ENCODE data around the gene YJEFN3. TPM values are rescaled to one million over a fixed set of nuclear protein-coding genes. Genes with fewer than 3 reads are reported as not detected.

YJEFN3 gene
- total RNA-seq, 1 experiment from 2014 or later, result 16.6 TPM

GRCh38 chr19:19493841-19494546 lies 34.7 kb upstream of the YJEFN3 start:
- H3K23ac ChIP-seq (ENCODE audit: insufficient read length, low read depth, low read length), result no peak overlapping the region
- H3K14ac ChIP-seq (ENCODE audit: insufficient read depth, low read length), result no peak overlapping the region
- H2BK120ac ChIP-seq (ENCODE audit: low read depth, low read length, poor library complexity, severe bottlenecking), result no peak overlapping the region
- peaks cover 3% of the 10 kb centered on the region; the same call in 1 of the 2 replicates for H3K4me1 ChIP-seq (ENCODE audit: insufficient read depth, low read length)
- no peak overlapping the region for H2BK5ac ChIP-seq (ENCODE audit: insufficient read length, low read length)
- no peak overlapping the region for H3K4me2 ChIP-seq (ENCODE audit: insufficient read depth, insufficient read length, low read length)
- no peak overlapping the region for H4K5ac ChIP-seq (ENCODE audit: insufficient read length, low read depth, low read length)
- peaks cover 4% of the 10 kb centered on the region; the same call in 1 of the 2 replicates for H3K79me2 ChIP-seq (ENCODE audit: insufficient read depth, low read length)
- H3K18ac ChIP-seq (ENCODE audit: insufficient read length, low read depth, low read length), result no peak overlapping the region
- H3K23me2 ChIP-seq (ENCODE audit: insufficient read length, low read depth, low read length, poor library complexity, severe bottlenecking), result no peaks in the 10 kb centered on the region
- TF ChIP-seq, protein P1, sequence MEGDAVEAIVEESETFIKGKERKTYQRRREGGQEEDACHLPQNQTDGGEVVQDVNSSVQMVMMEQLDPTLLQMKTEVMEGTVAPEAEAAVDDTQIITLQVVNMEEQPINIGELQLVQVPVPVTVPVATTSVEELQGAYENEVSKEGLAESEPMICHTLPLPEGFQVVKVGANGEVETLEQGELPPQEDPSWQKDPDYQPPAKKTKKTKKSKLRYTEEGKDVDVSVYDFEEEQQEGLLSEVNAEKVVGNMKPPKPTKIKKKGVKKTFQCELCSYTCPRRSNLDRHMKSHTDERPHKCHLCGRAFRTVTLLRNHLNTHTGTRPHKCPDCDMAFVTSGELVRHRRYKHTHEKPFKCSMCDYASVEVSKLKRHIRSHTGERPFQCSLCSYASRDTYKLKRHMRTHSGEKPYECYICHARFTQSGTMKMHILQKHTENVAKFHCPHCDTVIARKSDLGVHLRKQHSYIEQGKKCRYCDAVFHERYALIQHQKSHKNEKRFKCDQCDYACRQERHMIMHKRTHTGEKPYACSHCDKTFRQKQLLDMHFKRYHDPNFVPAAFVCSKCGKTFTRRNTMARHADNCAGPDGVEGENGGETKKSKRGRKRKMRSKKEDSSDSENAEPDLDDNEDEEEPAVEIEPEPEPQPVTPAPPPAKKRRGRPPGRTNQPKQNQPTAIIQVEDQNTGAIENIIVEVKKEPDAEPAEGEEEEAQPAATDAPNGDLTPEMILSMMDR (conservative IDR thresholded peaks at IDR 0.05), result no peak
- no peak overlapping the region for H3K4ac ChIP-seq (ENCODE audit: low read depth, low read length)
- no peaks in the 10 kb centered on the region for H3K9me3 ChIP-seq (ENCODE audit: control insufficient read depth, low read depth, low read length)
- H2AK5ac ChIP-seq (ENCODE audit: insufficient read length, low read length), result no peak overlapping the region
- H3K27ac Mint-ChIP-seq, result peak overlapping the region in 1 of 3 experiments; percentile 90; a peak in 2 of 7 replicates
- H4K91ac ChIP-seq (ENCODE audit: insufficient read length, low read depth, low read length), result no peak overlapping the region
- no peaks in the 10 kb centered on the region for H3K79me1 ChIP-seq (ENCODE audit: insufficient read depth, low read depth, low read length, poor library complexity, severe bottlenecking)
- H2BK15ac ChIP-seq (ENCODE audit: low read depth, low read length), result no peak overlapping the region
- H4K8ac ChIP-seq (replicated peaks; ENCODE audit: insufficient read length, low read depth, low read length), result no peak overlapping the region
- no peak overlapping the region for H2BK12ac ChIP-seq (ENCODE audit: insufficient read length, low read depth, low read length)
- no peak overlapping the region for H3K9ac ChIP-seq (ENCODE audit: extremely low read depth, insufficient read length, low read length)
- H3K9me3 Mint-ChIP-seq, result no peaks in the 10 kb centered on the region
- no peak overlapping the region for H2AFZ ChIP-seq (ENCODE audit: low read length)
- WGBS (ENCODE audit: extremely low coverage, insufficient read length, low lambda C conversion rate), result no CpG with 5 or more reads among the region's 15 CpGs
- H3K4me3 Mint-ChIP-seq, result no peak overlapping the region; a peak in 1 of 5 replicates
- no peak for DNase-seq
- H3K27me3 ChIP-seq (ENCODE audit: insufficient read depth, low read length), result no peaks in the 10 kb centered on the region
- H3K4me1 Mint-ChIP-seq, result peaks cover 17 to 19% of the 10 kb centered on the region in 2 experiments
- no peaks in the 10 kb centered on the region for H3K27me3 Mint-ChIP-seq (ENCODE audit: low read depth)
- H3K36me3 Mint-ChIP-seq (ENCODE audit: insufficient read depth in 1 of 3, low read depth in 3 of 3), result peaks cover 34 to 79% (median 72%) of the 10 kb centered on the region in 3 experiments; a peak in 6 of 7 replicates
- no peaks in the 10 kb centered on the region for H4K20me1 ChIP-seq (ENCODE audit: control insufficient read depth, insufficient read depth, insufficient read length)
- no peak overlapping the region for H2BK20ac ChIP-seq (ENCODE audit: low read depth, low read length, poor library complexity, severe bottlenecking)
- no peak overlapping the region for H3T11ph ChIP-seq (ENCODE audit: low read length)
- no peak overlapping the region for H3K27ac ChIP-seq (ENCODE audit: insufficient read length, low read depth, low read length)
- no peak overlapping the region for H3K56ac ChIP-seq (ENCODE audit: insufficient read length, low read depth, low read length)

Data from H9 (cell line).